Smooth muscle cell (in vitro differentiated cells): ENCODE results near the gene JPT2. TPM values are rescaled to one million over a fixed set of nuclear protein-coding genes. Genes with fewer than 3 reads are reported as not detected.

Experiments used
- DNase-seq: peaks from one replicate; lab custom pipeline; 2025; ENCODE audit not compliant: unreplicated experiment; lab: John Stamatoyannopoulos, UW
- H2AFZ ChIP-seq: fragments of 200-600 bp; sonication (generic); 2 replicates; pipeline ENCODE4 v1.6.0; 2016; ENCODE audit warnings: antibody characterized with exemption, low read depth, mild to moderate bottlenecking
- H3F3A ChIP-seq: fragments of 200-600 bp; sonication (generic); 2 replicates; pipeline ENCODE4 v1.6.0; 2017; ENCODE audit warnings: antibody characterized with exemption, low read depth
- H3K27ac ChIP-seq: fragments of 200-600 bp; sonication (generic); 2 replicates; pipeline ENCODE4 v1.5.1; 2016; ENCODE audit warnings: low read depth, mild to moderate bottlenecking
- H3K27me3 ChIP-seq: fragments of 200-600 bp; sonication (generic); 2 replicates; pipeline ENCODE4 v1.6.1; 2016; ENCODE audit warnings: low read depth, mild to moderate bottlenecking
- H3K36me3 ChIP-seq: fragments of 200-600 bp; sonication (generic); 2 replicates; pipeline ENCODE4 v1.5.1; 2016; ENCODE audit warnings: low read depth
- H3K4me1 ChIP-seq: fragments of 200-600 bp; sonication (generic); 2 replicates; pipeline ENCODE4 v1.5.1; 2016; ENCODE audit warnings: low read depth
- H3K4me2 ChIP-seq: fragments of 200-600 bp; sonication (generic); 2 replicates; pipeline ENCODE4 v1.6.0; 2016; ENCODE audit warnings: mild to moderate bottlenecking
- H3K4me3 ChIP-seq: fragments of 200-600 bp; sonication (generic); 2 replicates; pipeline ENCODE4 v1.5.1; 2016; ENCODE audit warnings: mild to moderate bottlenecking
- H3K79me2 ChIP-seq: fragments of 200-600 bp; sonication (generic); 2 replicates; pipeline ENCODE4 v1.6.0; 2016; ENCODE audit warnings: low read depth, mild to moderate bottlenecking
- H3K9ac ChIP-seq: fragments of 200-600 bp; sonication (generic); 2 replicates; pipeline ENCODE4 v1.6.0; 2016; ENCODE audit warnings: low read depth
- H3K9me3 ChIP-seq: fragments of 200-600 bp; sonication (generic); replicated peaks from 2 replicates; pipeline ENCODE4 v1.5.1; 2016; ENCODE audit warnings: low read depth
- H4K20me1 ChIP-seq: fragments of 200-600 bp; sonication (generic); 2 replicates; pipeline ENCODE4 v1.6.0; 2016; ENCODE audit warnings: low read depth
- CTCF ChIP-seq: fragments of 200-600 bp; sonication (generic); IDR thresholded peaks from 2 replicates; pipeline ENCODE4 v1.5.1; 2017; ENCODE audit warnings: borderline replicate concordance, mild to moderate bottlenecking, antibody characterized with exemption; ENCODE audit not compliant: insufficient read depth, poor library complexity, severe bottlenecking
- WGBS: methylation state at CpG from one replicate; pipeline ENCODE4 v1.1.7; 2016; ENCODE audit warnings: low lambda C conversion rate; 5-methylcytosine and 5-hydroxymethylcytosine counted together
- polyA plus RNA-seq: library from polyadenylated mRNA; unstranded; fragments of >200 nt; fragmentation: Nextera tagmentation; extraction: Ambion mirVana; gene quantifications from 2 replicates; pipeline ENCODE4 v1.2.1, GENCODE V29; 2016
- total RNA-seq: library from RNA; depleted of rRNA; stranded (reverse); fragments of >200 nt; gene quantifications from 2 replicates; pipeline ENCODE4 v1.2.3, GENCODE V29; 2014

The JPT2 gene
- total and polyA plus RNA-seq, 2 experiments from 2014 or later = 7.2 to 28.6 TPM

- peak; percentile 93 for TF ChIP-seq CTCF
- Histone ChIP-seq H3K4me2 (peak within 1 kb of the TSS; percentile 91), H3K9ac (peak within 1 kb of the TSS; percentile 91), H4K20me1 (peaks cover 39% of the 10 kb centered on the region), H3K36me3 (no peaks in the 10 kb centered on the region), H3F3A (peaks cover 13% of the 10 kb centered on the region), H3K79me2 (peaks cover 47% of the 10 kb centered on the region), H3K27ac (peak within 1 kb of the TSS; percentile 88), H3K27me3 (no peaks in the 10 kb centered on the region), H3K4me3 (peak within 1 kb of the TSS; percentile 83), H3K4me1 (peaks cover 9% of the 10 kb centered on the region), H3K9me3 (no peaks in the 10 kb centered on the region), H2AFZ (peak within 1 kb of the TSS; percentile 88)
- peak; percentile 87 for DNase-seq
- under 1% methylated on average over 79 of the region's 79 CpGs for WGBS
These were observed 27.8 kb downstream of the JPT2 start, which contains the start of gene MAPK8IP3 for GRCh38 chr16:1705688-1706385. Gene MAPK8IP3 (plus strand): TSS chr16:1706195. CDS start chr16:1706340, 145 bp downstream.

DNA sequence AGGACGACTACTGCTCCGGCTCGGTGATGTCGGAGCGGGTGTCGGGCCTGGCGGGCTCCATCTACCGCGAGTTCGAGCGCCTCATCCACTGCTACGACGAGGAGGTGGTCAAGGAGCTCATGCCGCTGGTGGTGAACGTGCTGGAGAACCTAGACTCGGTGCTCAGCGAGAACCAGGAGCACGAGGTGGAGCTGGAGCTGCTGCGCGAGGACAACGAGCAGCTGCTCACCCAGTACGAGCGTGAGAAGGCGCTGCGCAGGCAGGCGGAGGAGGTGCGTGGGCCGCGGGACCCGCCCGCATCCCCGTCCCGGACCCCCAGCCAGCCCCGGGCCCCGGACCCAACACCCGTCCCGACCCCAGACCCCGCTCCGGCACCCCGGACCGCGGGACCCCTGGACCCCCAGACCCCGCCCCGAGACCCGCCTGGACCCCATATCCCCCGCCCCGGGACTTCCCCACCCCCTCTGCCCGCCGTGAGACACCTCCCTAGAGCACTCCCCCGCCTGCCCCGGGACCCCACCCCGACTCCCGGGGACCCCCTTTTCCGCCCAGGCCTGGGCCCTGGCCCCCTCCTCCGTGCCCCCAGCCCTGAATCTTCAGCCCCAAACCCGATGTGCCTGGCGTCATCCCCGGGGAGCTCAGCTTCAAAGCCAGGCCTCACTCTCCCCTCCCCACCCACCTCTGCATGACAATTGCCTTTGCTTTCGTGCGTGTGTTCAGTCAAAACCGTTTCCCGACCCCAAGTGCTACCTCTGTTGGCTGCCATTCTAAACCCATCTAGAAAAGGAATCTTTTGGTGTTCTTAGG, 28.5 kb downstream of the JPT2 start:
- Histone ChIP-seq H3K27me3 (no peaks in the 10 kb centered on the region), H3K9ac (peak overlapping the region; percentile 91), H3K36me3 (no peaks in the 10 kb centered on the region), H2AFZ (peak overlapping the region; percentile 88), H3K4me3 (peak overlapping the region; percentile 83), H3K79me2 (peaks cover 55% of the 10 kb centered on the region), H3K4me1 (peaks cover 9% of the 10 kb centered on the region), H4K20me1 (peaks cover 46% of the 10 kb centered on the region), H3F3A (peaks cover 13% of the 10 kb centered on the region), H3K4me2 (peak overlapping the region; percentile 91), H3K27ac (peak overlapping the region; percentile 84), H3K9me3 (no peaks in the 10 kb centered on the region)
- peak; percentile 25 for DNase-seq
- TF ChIP-seq CTCF = no peak
- 2% methylated on average over 30 of the region's 62 CpGs for WGBS

DNA sequence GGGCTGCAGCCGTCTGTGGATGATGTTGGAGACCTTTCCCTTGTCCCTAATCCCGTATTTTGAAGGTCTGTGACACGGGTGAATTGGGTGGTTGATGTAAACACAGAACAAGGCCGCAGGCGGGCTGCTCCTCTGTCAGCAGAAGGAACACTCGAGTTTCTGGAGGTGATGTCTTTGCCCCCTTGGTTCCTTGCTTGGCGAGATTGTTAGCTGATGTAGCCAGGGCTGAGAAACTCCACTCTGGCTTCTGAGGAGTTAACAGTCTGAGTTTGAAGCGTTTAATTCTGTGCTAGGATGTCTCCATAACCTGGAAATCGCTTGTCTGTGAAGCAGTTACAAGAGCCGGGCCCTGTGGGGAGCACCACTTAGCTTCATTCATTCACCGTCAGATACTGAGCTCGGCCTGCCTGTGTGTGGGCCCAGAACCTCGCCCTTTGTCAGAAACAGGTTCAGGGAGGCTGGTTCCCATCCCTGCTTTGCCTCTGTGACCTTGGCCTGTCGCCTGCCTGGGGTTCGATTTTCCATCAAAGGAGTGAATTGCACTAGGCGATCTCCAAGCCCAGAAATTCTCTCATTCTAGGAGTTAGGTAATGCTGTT, 29.2 kb downstream of the JPT2 start:
- 37% methylated on average over 16 of the region's 16 CpGs for WGBS
- no peak for DNase-seq

More for the DNA sequence above, 29.2 kb downstream of the JPT2 start:
- H3K4me2 ChIP-seq = peak overlapping the region; percentile 91
- H3K27ac ChIP-seq = peak overlapping the region; percentile 84
- peaks cover 53% of the 10 kb centered on the region for H4K20me1 ChIP-seq
- H3K9ac ChIP-seq = peak overlapping the region; percentile 91
- H3K79me2 ChIP-seq = peaks cover 62% of the 10 kb centered on the region
- no peak for TF ChIP-seq CTCF
- H3K36me3 ChIP-seq = no peaks in the 10 kb centered on the region
- peaks cover 13% of the 10 kb centered on the region for H3F3A ChIP-seq
- no peaks in the 10 kb centered on the region for H3K9me3 ChIP-seq
- peaks cover 9% of the 10 kb centered on the region for H3K4me1 ChIP-seq
- no peaks in the 10 kb centered on the region for H3K27me3 ChIP-seq
- H2AFZ ChIP-seq = no peak overlapping the region
- peak overlapping the region; percentile 83 for H3K4me3 ChIP-seq
